ENCODE results near the gene EPHA1.

- TF ChIP-seq POLR2A (IDR thresholded peaks at IDR 0.05; ENCODE audit: low read depth, low read length) (no peak), ELK1 (IDR thresholded peaks at IDR 0.05; ENCODE audit: borderline replicate concordance, low read depth, low read length) (no peak), MAZ (IDR thresholded peaks at IDR 0.05; ENCODE audit: borderline replicate concordance, low read depth, low read length) (no peak), RFX5 (IDR thresholded peaks at IDR 0.05; ENCODE audit: low read depth, low read length) (no peak), BHLHE40 (IDR thresholded peaks at IDR 0.05; ENCODE audit: low read depth, low read length) (no peak), FOS (IDR thresholded peaks at IDR 0.05; ENCODE audit: low read depth, low read length) (0 out of 2 replicates have a peak, but pooled peaks have one; percentile 25), RCOR1 (IDR thresholded peaks at IDR 0.05; ENCODE audit: insufficient replicate concordance, low read length) (no peak), RAD21 (IDR thresholded peaks at IDR 0.05; ENCODE audit: low read length) (no peak)
- TF ChIP-seq, protein P1, sequence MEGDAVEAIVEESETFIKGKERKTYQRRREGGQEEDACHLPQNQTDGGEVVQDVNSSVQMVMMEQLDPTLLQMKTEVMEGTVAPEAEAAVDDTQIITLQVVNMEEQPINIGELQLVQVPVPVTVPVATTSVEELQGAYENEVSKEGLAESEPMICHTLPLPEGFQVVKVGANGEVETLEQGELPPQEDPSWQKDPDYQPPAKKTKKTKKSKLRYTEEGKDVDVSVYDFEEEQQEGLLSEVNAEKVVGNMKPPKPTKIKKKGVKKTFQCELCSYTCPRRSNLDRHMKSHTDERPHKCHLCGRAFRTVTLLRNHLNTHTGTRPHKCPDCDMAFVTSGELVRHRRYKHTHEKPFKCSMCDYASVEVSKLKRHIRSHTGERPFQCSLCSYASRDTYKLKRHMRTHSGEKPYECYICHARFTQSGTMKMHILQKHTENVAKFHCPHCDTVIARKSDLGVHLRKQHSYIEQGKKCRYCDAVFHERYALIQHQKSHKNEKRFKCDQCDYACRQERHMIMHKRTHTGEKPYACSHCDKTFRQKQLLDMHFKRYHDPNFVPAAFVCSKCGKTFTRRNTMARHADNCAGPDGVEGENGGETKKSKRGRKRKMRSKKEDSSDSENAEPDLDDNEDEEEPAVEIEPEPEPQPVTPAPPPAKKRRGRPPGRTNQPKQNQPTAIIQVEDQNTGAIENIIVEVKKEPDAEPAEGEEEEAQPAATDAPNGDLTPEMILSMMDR (conservative IDR thresholded peaks at IDR 0.05; ENCODE audit: low read depth, low read length) = no peak
- TF ChIP-seq, protein P2, sequence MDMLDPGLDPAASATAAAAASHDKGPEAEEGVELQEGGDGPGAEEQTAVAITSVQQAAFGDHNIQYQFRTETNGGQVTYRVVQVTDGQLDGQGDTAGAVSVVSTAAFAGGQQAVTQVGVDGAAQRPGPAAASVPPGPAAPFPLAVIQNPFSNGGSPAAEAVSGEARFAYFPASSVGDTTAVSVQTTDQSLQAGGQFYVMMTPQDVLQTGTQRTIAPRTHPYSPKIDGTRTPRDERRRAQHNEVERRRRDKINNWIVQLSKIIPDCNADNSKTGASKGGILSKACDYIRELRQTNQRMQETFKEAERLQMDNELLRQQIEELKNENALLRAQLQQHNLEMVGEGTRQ (IDR thresholded peaks at IDR 0.05; ENCODE audit: low read depth, low read length) = no peak
Measured at GRCh38 chr7:143429770-143430698, 21.4 kb upstream of the EPHA1 start.

Data from IMR-90 (cell line).